OCI-LY1 (cell line): ENCODE measurements around the gene ELF4.

Experiments
- H2AFZ ChIP-seq: fragments of 200-600 bp; sonication (generic), shearing (Covaris generic); 2 replicates; pipeline ENCODE4 v1.6.0; 2014; ENCODE audit warnings: antibody characterized with exemption, mild to moderate bottlenecking, low read length
- H3F3A ChIP-seq: fragments of 200-600 bp; sonication (generic), shearing (Covaris generic); 2 replicates; pipeline ENCODE4 v1.6.0; 2014; ENCODE audit warnings: mild to moderate bottlenecking, antibody characterized with exemption, low read length, moderate library complexity; ENCODE audit not compliant: insufficient read depth
- H3K27ac ChIP-seq: fragments of 200-600 bp; sonication (generic); 2 replicates; pipeline ENCODE4 v1.5.1; 2014; ENCODE audit warnings: low read length, mixed run types, mild to moderate bottlenecking, low read depth; ENCODE audit not compliant: poor library complexity, severe bottlenecking
- H3K27me3 ChIP-seq: fragments of 200-600 bp; sonication (generic); 2 replicates; pipeline ENCODE4 v1.6.0; 2014; ENCODE audit warnings: antibody characterized with exemption, mild to moderate bottlenecking, low read length, moderate library complexity; ENCODE audit not compliant: insufficient read depth
- H3K36me3 ChIP-seq: fragments of 200-600 bp; sonication (generic); 2 replicates; pipeline ENCODE4 v1.6.1; 2014; ENCODE audit warnings: mild to moderate bottlenecking, antibody characterized with exemption, low read length, moderate library complexity, mixed read lengths; ENCODE audit not compliant: insufficient read depth
- H3K4me1 ChIP-seq: fragments of 200-600 bp; sonication (generic); 2 replicates; pipeline ENCODE4 v1.5.1; 2014; ENCODE audit warnings: mild to moderate bottlenecking, low read length, moderate library complexity; ENCODE audit not compliant: insufficient read depth, severe bottlenecking
- H3K4me2 ChIP-seq: fragments of 200-600 bp; sonication (generic), shearing (Covaris generic); 2 replicates; pipeline ENCODE4 v1.6.1; 2014; ENCODE audit warnings: low read length
- H3K4me3 ChIP-seq: fragments of 200-600 bp; sonication (generic); 2 replicates; pipeline ENCODE4 v1.5.1; 2014; ENCODE audit warnings: low read length, low read depth, mild to moderate bottlenecking, mixed read lengths; ENCODE audit not compliant: poor library complexity, severe bottlenecking
- H3K79me2 ChIP-seq: fragments of 200-600 bp; shearing (Covaris generic); 2 replicates; pipeline ENCODE4 v1.6.1; 2016; ENCODE audit warnings: mixed run types, low read length, mixed read lengths; ENCODE audit not compliant: insufficient read depth
- H3K9ac ChIP-seq: fragments of 200-600 bp; sonication (generic), shearing (Covaris generic); 2 replicates; pipeline ENCODE4 v1.6.1; 2014; ENCODE audit warnings: mild to moderate bottlenecking, low read length, mixed read lengths
- H3K9me2 ChIP-seq: fragments of 200-600 bp; sonication (generic), shearing (Covaris generic); 2 replicates; pipeline ENCODE4 v1.6.1; 2014; ENCODE audit warnings: low read depth, mild to moderate bottlenecking, low read length, mixed read lengths
- H3K9me3 ChIP-seq: fragments of 200-600 bp; shearing (Covaris generic); 2 replicates; pipeline ENCODE4 v1.6.1; 2014; ENCODE audit warnings: low read length, mixed read lengths
- H4K20me1 ChIP-seq: fragments of 200-600 bp; sonication (generic), shearing (Covaris generic); 2 replicates; pipeline ENCODE4 v1.6.0; 2016; ENCODE audit warnings: mild to moderate bottlenecking, low read length; ENCODE audit not compliant: insufficient read depth
- EZH2 ChIP-seq: fragments of 200-600 bp; sonication (generic), shearing (Covaris generic); IDR thresholded peaks from 2 replicates; pipeline ENCODE4 v1.8.0; 2017; ENCODE audit warnings: borderline replicate concordance, mixed run types, mild to moderate bottlenecking, antibody characterized with exemption, low read length, moderate library complexity, mixed read lengths
- TF ChIP-seq, protein P1 (sequence below): fragments of 200-600 bp; sonication (generic), shearing (Covaris generic); IDR thresholded peaks from 2 replicates; pipeline ENCODE4 v1.5.1; 2017; ENCODE audit warnings: mild to moderate bottlenecking, antibody characterized with exemption, low read length, moderate library complexity, mixed read lengths

Gene ELF4

DNA sequence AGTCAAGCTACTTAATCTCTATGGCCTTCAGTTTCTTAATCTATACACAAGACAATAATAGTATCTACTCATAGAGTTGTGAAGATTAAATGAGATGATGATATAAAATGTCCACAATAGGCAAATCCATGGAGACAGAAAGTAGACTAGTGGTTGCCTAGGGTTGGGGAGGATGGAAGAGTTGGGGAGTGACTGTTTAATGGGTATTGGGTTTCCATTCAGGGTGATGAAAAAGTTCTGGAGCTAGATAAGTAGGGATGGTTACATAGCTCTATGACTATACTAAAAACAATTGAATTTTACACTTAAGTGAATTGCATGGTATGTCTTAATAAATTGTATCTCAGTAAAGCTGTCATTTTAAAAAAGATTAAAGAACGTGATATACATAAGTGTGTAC, 92.2 kb downstream of the ELF4 start:
- Histone ChIP-seq H3K27ac (no peak overlapping the region), H2AFZ (no peak overlapping the region), H3K79me2 (no peaks in the 10 kb centered on the region), H3F3A (no peaks in the 10 kb centered on the region), H3K4me3 (no peak overlapping the region), H3K36me3 (no peaks in the 10 kb centered on the region), H3K4me1 (no peaks in the 10 kb centered on the region), H3K9me2 (no peaks in the 10 kb centered on the region), H3K4me2 (no peak overlapping the region), H3K27me3 (no peaks in the 10 kb centered on the region), H4K20me1 (no peaks in the 10 kb centered on the region), H3K9ac (no peak overlapping the region), H3K9me3 (no peaks in the 10 kb centered on the region)
- TF ChIP-seq EZH2, result no peak
- TF ChIP-seq, protein P1, sequence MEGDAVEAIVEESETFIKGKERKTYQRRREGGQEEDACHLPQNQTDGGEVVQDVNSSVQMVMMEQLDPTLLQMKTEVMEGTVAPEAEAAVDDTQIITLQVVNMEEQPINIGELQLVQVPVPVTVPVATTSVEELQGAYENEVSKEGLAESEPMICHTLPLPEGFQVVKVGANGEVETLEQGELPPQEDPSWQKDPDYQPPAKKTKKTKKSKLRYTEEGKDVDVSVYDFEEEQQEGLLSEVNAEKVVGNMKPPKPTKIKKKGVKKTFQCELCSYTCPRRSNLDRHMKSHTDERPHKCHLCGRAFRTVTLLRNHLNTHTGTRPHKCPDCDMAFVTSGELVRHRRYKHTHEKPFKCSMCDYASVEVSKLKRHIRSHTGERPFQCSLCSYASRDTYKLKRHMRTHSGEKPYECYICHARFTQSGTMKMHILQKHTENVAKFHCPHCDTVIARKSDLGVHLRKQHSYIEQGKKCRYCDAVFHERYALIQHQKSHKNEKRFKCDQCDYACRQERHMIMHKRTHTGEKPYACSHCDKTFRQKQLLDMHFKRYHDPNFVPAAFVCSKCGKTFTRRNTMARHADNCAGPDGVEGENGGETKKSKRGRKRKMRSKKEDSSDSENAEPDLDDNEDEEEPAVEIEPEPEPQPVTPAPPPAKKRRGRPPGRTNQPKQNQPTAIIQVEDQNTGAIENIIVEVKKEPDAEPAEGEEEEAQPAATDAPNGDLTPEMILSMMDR, result no peak

DNA sequence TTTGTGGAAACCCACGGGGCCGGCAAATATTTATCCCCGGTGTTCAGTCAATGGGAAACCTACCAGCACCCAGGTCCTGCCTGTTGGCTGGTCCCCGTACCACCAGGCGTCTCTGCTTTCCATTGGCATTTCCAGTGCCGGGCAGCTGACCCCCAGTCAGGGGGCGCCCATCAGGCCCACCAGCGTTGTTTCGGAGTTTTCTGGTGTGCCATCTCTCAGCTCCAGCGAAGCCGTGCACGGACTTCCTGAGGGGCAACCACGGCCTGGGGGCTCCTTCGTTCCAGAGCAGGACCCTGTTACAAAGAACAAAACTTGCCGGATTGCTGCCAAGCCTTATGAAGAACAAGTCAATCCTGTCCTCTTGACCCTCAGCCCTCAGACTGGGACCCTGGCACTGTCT, 95.1 kb downstream of the ELF4 start:
- Histone ChIP-seq H3K4me1 (no peaks in the 10 kb centered on the region), H3K27me3 (no peaks in the 10 kb centered on the region), H3K9ac (no peak overlapping the region), H3K4me3 (no peak overlapping the region), H3K79me2 (no peaks in the 10 kb centered on the region), H3K36me3 (no peaks in the 10 kb centered on the region), H2AFZ (no peak overlapping the region), H3F3A (no peaks in the 10 kb centered on the region), H4K20me1 (no peaks in the 10 kb centered on the region), H3K4me2 (no peak overlapping the region), H3K9me2 (no peaks in the 10 kb centered on the region), H3K27ac (no peak overlapping the region), H3K9me3 (no peaks in the 10 kb centered on the region)
- TF ChIP-seq EZH2, result no peak
- TF ChIP-seq, protein P1, result no peak
